HEK293 (cell line): Measurements from ENCODE around the gene TTC24.
A peak's percentile ranks its signal among the peaks of the same experiment; 100 is the strongest.

Experiments
- GFI1B ChIP-seq: fragments of 450-650 bp; formaldehyde crosslinking; IDR thresholded peaks from 2 replicates; pipeline ENCODE4 v1.5.1; 2016; ENCODE audit warnings: missing biosample characterization, missing genetic modification characterization
- HOXA7 ChIP-seq: sonication (generic); formaldehyde crosslinking; IDR thresholded peaks from 2 replicates; pipeline ENCODE4 v1.8.1; 2022; ENCODE audit warnings: missing genetic modification reagents, borderline replicate concordance
- IKZF3 ChIP-seq: fragments of 450-650 bp; IDR thresholded peaks from 2 replicates; pipeline ENCODE4 v1.5.0; 2018; ENCODE audit warnings: missing biosample characterization, mild to moderate bottlenecking, missing genetic modification characterization, moderate library complexity
- KLF17 ChIP-seq: fragments of 450-650 bp; formaldehyde crosslinking; IDR thresholded peaks from 2 replicates; pipeline ENCODE4 v1.5.1; 2016; ENCODE audit warnings: missing biosample characterization, missing genetic modification characterization
- KLF8 ChIP-seq: fragments of 450-650 bp; formaldehyde crosslinking; IDR thresholded peaks from 2 replicates; pipeline ENCODE4 v1.5.1; 2016; ENCODE audit warnings: missing biosample characterization, missing genetic modification characterization
- KLF9 ChIP-seq: fragments of 450-650 bp; formaldehyde crosslinking; IDR thresholded peaks from 2 replicates; pipeline ENCODE4 v1.5.1; 2016; ENCODE audit warnings: missing biosample characterization, missing genetic modification characterization, low read depth
- MEIS1 ChIP-seq: sonication (generic); formaldehyde crosslinking; IDR thresholded peaks from 2 replicates; pipeline ENCODE4 v1.8.1; 2022; ENCODE audit warnings: missing genetic modification reagents, mild to moderate bottlenecking, borderline replicate concordance
- PRDM10 ChIP-seq: fragments of 450-650 bp; formaldehyde crosslinking; IDR thresholded peaks from 2 replicates; pipeline ENCODE4 v1.5.1; 2016; ENCODE audit warnings: missing biosample characterization, missing genetic modification characterization
- SCRT2 ChIP-seq: fragments of 450-650 bp; formaldehyde crosslinking; IDR thresholded peaks from 2 replicates; pipeline ENCODE4 v1.5.1; 2016; ENCODE audit warnings: missing biosample characterization, missing genetic modification characterization
- SP2 ChIP-seq: fragments of 450-650 bp; formaldehyde crosslinking; IDR thresholded peaks from 2 replicates; pipeline ENCODE4 v1.5.1; 2016; ENCODE audit warnings: missing biosample characterization, missing genetic modification characterization
- ZBTB1 ChIP-seq: fragments of 450-650 bp; formaldehyde crosslinking; IDR thresholded peaks from 2 replicates; pipeline ENCODE4 v1.5.1; 2016; ENCODE audit warnings: missing biosample characterization, missing genetic modification characterization
- ZNF112 ChIP-seq: fragments of 450-650 bp; formaldehyde crosslinking; IDR thresholded peaks from 2 replicates; pipeline ENCODE4 v1.5.0; 2017; ENCODE audit warnings: missing biosample characterization, missing genetic modification characterization
- ZNF155 ChIP-seq: fragments of 450-650 bp; formaldehyde crosslinking; IDR thresholded peaks from 2 replicates; pipeline ENCODE4 v1.5.1; 2016; ENCODE audit warnings: missing biosample characterization, missing genetic modification characterization
- ZNF2 ChIP-seq: fragments of 450-650 bp; formaldehyde crosslinking; IDR thresholded peaks from 2 replicates; pipeline ENCODE4 v1.5.1; 2016; ENCODE audit warnings: missing biosample characterization, missing genetic modification characterization
- ZNF311 ChIP-seq: fragments of 450-650 bp; formaldehyde crosslinking; IDR thresholded peaks from 2 replicates; pipeline ENCODE4 v1.5.1; 2017; ENCODE audit warnings: missing biosample characterization, missing genetic modification characterization, borderline replicate concordance
- ZNF324 ChIP-seq: fragments of 450-650 bp; formaldehyde crosslinking; IDR thresholded peaks from 2 replicates; pipeline ENCODE4 v1.5.1; 2016; ENCODE audit warnings: missing biosample characterization, missing genetic modification characterization
- ZNF354C ChIP-seq: fragments of 450-650 bp; formaldehyde crosslinking; IDR thresholded peaks from 2 replicates; pipeline ENCODE4 v1.5.1; 2016; ENCODE audit warnings: missing biosample characterization, missing genetic modification characterization, low read depth, borderline replicate concordance
- ZNF404 ChIP-seq: fragments of 450-650 bp; formaldehyde crosslinking; IDR thresholded peaks from 2 replicates; pipeline ENCODE4 v1.5.1; 2017; ENCODE audit warnings: missing biosample characterization, missing genetic modification characterization
- ZNF580 ChIP-seq: fragments of 450-650 bp; formaldehyde crosslinking; IDR thresholded peaks from 2 replicates; pipeline ENCODE4 v1.5.1; 2016; ENCODE audit warnings: missing biosample characterization, missing genetic modification characterization
- ZNF585B ChIP-seq: fragments of 450-650 bp; formaldehyde crosslinking; IDR thresholded peaks from 2 replicates; pipeline ENCODE4 v1.5.1; 2016; ENCODE audit warnings: missing biosample characterization, missing genetic modification characterization
- ZNF624 ChIP-seq: fragments of 450-650 bp; formaldehyde crosslinking; IDR thresholded peaks from 2 replicates; pipeline ENCODE4 v1.5.1; 2017; ENCODE audit warnings: missing biosample characterization, missing genetic modification characterization
- ZNF677 ChIP-seq: fragments of 450-650 bp; IDR thresholded peaks from 2 replicates; pipeline ENCODE4 v1.5.0; 2018; ENCODE audit warnings: missing biosample characterization, mild to moderate bottlenecking, missing genetic modification characterization, moderate library complexity
- ZNF777 ChIP-seq: fragments of 450-650 bp; formaldehyde crosslinking; IDR thresholded peaks from 2 replicates; pipeline ENCODE4 v1.5.1; 2017; ENCODE audit warnings: missing biosample characterization, missing genetic modification characterization, borderline replicate concordance
- ZSCAN23 ChIP-seq: fragments of 450-650 bp; formaldehyde crosslinking; IDR thresholded peaks from 2 replicates; pipeline ENCODE4 v1.5.1; 2016; ENCODE audit warnings: missing biosample characterization, missing genetic modification characterization
- TF ChIP-seq, protein P1 (sequence below): fragments of 450-650 bp; formaldehyde crosslinking; IDR thresholded peaks from 2 replicates; pipeline ENCODE4 v1.5.1; 2016; ENCODE audit warnings: missing biosample characterization, missing genetic modification characterization
- TF ChIP-seq, protein P2 (sequence below): fragments of 450-650 bp; formaldehyde crosslinking; IDR thresholded peaks from 2 replicates; pipeline ENCODE4 v1.5.1; 2016; ENCODE audit warnings: missing biosample characterization, missing genetic modification characterization
- TF ChIP-seq, protein P3 (sequence below): sonication (generic); formaldehyde crosslinking; IDR thresholded peaks from 2 replicates; pipeline ENCODE4 v1.8.1; 2022; ENCODE audit warnings: mild to moderate bottlenecking, moderate library complexity, missing genetic modification reagents
- TF ChIP-seq, protein P4 (sequence below): fragments of 450-650 bp; formaldehyde crosslinking; IDR thresholded peaks from 2 replicates; pipeline ENCODE4 v1.5.1; 2016; ENCODE audit warnings: missing biosample characterization, missing genetic modification characterization

Gene TTC24

GRCh38 chr1:156601122-156601830, 21.8 kb downstream of the TTC24 start, which contains the start of gene GPATCH4 (continued):
- TF ChIP-seq, protein P1, sequence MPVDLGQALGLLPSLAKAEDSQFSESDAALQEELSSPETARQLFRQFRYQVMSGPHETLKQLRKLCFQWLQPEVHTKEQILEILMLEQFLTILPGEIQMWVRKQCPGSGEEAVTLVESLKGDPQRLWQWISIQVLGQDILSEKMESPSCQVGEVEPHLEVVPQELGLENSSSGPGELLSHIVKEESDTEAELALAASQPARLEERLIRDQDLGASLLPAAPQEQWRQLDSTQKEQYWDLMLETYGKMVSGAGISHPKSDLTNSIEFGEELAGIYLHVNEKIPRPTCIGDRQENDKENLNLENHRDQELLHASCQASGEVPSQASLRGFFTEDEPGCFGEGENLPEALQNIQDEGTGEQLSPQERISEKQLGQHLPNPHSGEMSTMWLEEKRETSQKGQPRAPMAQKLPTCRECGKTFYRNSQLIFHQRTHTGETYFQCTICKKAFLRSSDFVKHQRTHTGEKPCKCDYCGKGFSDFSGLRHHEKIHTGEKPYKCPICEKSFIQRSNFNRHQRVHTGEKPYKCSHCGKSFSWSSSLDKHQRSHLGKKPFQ (tag by site-specific recombination) = no peak
- peak; percentile 94 for TF ChIP-seq IKZF3 (tag by site-specific recombination)
- no peak for TF ChIP-seq ZNF324 (tag by site-specific recombination)
- no peak for TF ChIP-seq ZNF311 (tag by site-specific recombination)
- TF ChIP-seq ZNF777 = no peak
- TF ChIP-seq, protein P2, sequence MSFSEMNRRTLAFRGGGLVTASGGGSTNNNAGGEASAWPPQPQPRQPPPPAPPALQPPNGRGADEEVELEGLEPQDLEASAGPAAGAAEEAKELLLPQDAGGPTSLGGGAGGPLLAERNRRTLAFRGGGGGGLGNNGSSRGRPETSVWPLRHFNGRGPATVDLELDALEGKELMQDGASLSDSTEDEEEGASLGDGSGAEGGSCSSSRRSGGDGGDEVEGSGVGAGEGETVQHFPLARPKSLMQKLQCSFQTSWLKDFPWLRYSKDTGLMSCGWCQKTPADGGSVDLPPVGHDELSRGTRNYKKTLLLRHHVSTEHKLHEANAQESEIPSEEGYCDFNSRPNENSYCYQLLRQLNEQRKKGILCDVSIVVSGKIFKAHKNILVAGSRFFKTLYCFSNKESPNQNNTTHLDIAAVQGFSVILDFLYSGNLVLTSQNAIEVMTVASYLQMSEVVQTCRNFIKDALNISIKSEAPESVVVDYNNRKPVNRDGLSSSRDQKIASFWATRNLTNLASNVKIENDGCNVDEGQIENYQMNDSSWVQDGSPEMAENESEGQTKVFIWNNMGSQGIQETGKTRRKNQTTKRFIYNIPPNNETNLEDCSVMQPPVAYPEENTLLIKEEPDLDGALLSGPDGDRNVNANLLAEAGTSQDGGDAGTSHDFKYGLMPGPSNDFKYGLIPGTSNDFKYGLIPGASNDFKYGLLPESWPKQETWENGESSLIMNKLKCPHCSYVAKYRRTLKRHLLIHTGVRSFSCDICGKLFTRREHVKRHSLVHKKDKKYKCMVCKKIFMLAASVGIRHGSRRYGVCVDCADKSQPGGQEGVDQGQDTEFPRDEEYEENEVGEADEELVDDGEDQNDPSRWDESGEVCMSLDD (tag by site-specific recombination) = 0 out of 2 replicates have a peak, but pooled peaks have one; percentile 38
- peak; percentile 86 for TF ChIP-seq GFI1B (tag by site-specific recombination)
- TF ChIP-seq ZBTB1 (tag by site-specific recombination) = no peak
- TF ChIP-seq KLF9 (tag by site-specific recombination) = no peak
- no peak for TF ChIP-seq ZNF112 (tag by site-specific recombination)
- TF ChIP-seq ZNF677 (tag by site-specific recombination) = no peak
- TF ChIP-seq, protein P3, sequence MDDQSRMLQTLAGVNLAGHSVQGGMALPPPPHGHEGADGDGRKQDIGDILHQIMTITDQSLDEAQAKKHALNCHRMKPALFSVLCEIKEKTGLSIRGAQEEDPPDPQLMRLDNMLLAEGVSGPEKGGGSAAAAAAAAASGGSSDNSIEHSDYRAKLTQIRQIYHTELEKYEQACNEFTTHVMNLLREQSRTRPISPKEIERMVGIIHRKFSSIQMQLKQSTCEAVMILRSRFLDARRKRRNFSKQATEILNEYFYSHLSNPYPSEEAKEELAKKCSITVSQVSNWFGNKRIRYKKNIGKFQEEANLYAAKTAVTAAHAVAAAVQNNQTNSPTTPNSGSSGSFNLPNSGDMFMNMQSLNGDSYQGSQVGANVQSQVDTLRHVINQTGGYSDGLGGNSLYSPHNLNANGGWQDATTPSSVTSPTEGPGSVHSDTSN = no peak
- peak; percentile 49 for TF ChIP-seq SP2
- 0 out of 2 replicates have a peak, but pooled peaks have one; percentile 24 for TF ChIP-seq KLF8 (tag by site-specific recombination)
- TF ChIP-seq ZNF155 (tag by site-specific recombination) = no peak
- no peak for TF ChIP-seq ZNF354C (tag by site-specific recombination)
- no peak for TF ChIP-seq HOXA7 (CRISPR knock-in tag)
- no peak for TF ChIP-seq ZNF624 (tag by site-specific recombination)
- TF ChIP-seq ZNF404 = no peak
- 0 out of 2 replicates have a peak, but pooled peaks have one; percentile 22 for TF ChIP-seq ZSCAN23 (tag by site-specific recombination)
- TF ChIP-seq ZNF2 (tag by site-specific recombination) = 0 out of 2 replicates have a peak, but pooled peaks have one; percentile 42
- TF ChIP-seq MEIS1 = no peak
- 0 out of 2 replicates have a peak, but pooled peaks have one; percentile 52 for TF ChIP-seq KLF17 (tag by site-specific recombination)
- TF ChIP-seq PRDM10 = peak; percentile 97
- no peak for TF ChIP-seq ZNF585B (tag by site-specific recombination)
- no peak for TF ChIP-seq SCRT2 (tag by site-specific recombination)
- TF ChIP-seq, protein P4, sequence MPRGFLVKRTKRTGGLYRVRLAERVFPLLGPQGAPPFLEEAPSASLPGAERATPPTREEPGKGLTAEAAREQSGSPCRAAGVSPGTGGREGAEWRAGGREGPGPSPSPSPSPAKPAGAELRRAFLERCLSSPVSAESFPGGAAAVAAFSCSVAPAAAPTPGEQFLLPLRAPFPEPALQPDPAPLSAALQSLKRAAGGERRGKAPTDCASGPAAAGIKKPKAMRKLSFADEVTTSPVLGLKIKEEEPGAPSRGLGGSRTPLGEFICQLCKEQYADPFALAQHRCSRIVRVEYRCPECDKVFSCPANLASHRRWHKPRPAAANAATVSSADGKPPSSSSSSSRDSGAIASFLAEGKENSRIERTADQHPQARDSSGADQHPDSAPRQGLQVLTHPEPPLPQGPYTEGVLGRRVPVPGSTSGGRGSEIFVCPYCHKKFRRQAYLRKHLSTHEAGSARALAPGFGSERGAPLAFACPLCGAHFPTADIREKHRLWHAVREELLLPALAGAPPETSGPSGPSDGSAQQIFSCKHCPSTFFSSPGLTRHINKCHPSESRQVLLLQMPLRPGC (tag by site-specific recombination) = no peak
- TF ChIP-seq ZNF580 (tag by site-specific recombination) = no peak
